ENCODE results near the gene COL27A1.

The COL27A1 gene

GRCh38 chr9:114119242-114120191 lies 35.8 kb upstream of the COL27A1 start:
- peaks cover 5% of the 10 kb centered on the region for H3K27me3 ChIP-seq (ENCODE audit: insufficient read depth, insufficient read length)
- TF ChIP-seq ZNF274 (IDR thresholded peaks at IDR 0.05; ENCODE audit: low read depth, low read length) (no peak), SUZ12 (IDR thresholded peaks at IDR 0.05; ENCODE audit: extremely low read depth, insufficient read depth, insufficient read length) (no peak), YY1 (IDR thresholded peaks at IDR 0.05; ENCODE audit: insufficient read depth, insufficient read length) (no peak)
- no peaks in the 10 kb centered on the region for H3K9me3 ChIP-seq (ENCODE audit: insufficient read depth, low read length)
- no peak overlapping the region for H3K4me3 ChIP-seq (ENCODE audit: insufficient read length, low read depth)
- no peak overlapping the region for H3K9ac ChIP-seq (ENCODE audit: insufficient read length, low read depth)
- no peak for DNase-seq (ENCODE audit: low read depth, low spot score)
- H3K4me1 ChIP-seq (ENCODE audit: insufficient read depth, insufficient read length) = peaks cover 16% of the 10 kb centered on the region
- H3K36me3 ChIP-seq (ENCODE audit: insufficient read depth, insufficient read length, low read length) = no peaks in the 10 kb centered on the region

- Histone ChIP-seq H3K9me3 (ENCODE audit: insufficient read depth, low read length) (no peaks in the 10 kb centered on the region), H3K9ac (ENCODE audit: insufficient read length, low read depth) (no peak overlapping the region), H3K4me1 (ENCODE audit: insufficient read depth, insufficient read length) (peaks cover 16% of the 10 kb centered on the region), H3K4me3 (ENCODE audit: insufficient read length, low read depth) (no peak overlapping the region), H3K36me3 (ENCODE audit: insufficient read depth, insufficient read length, low read length) (no peaks in the 10 kb centered on the region), H3K27me3 (ENCODE audit: insufficient read depth, insufficient read length) (peaks cover 4% of the 10 kb centered on the region)
- no peak for TF ChIP-seq YY1 (IDR thresholded peaks at IDR 0.05; ENCODE audit: insufficient read depth, insufficient read length)
- TF ChIP-seq ZNF274 (IDR thresholded peaks at IDR 0.05; ENCODE audit: low read depth, low read length) = no peak
- TF ChIP-seq SUZ12 (IDR thresholded peaks at IDR 0.05; ENCODE audit: extremely low read depth, insufficient read depth, insufficient read length) = no peak
- no peak for DNase-seq (ENCODE audit: low read depth, low spot score)
Measured at GRCh38 chr9:114120192-114121014, 34.9 kb upstream of the COL27A1 start.

GRCh38 chr9:114121227-114122135 lies 33.9 kb upstream of the COL27A1 start:
- Histone ChIP-seq H3K9me3 (ENCODE audit: insufficient read depth, low read length) (no peaks in the 10 kb centered on the region), H3K4me1 (ENCODE audit: insufficient read depth, insufficient read length) (peaks cover 8% of the 10 kb centered on the region), H3K4me3 (ENCODE audit: insufficient read length, low read depth) (no peak overlapping the region), H3K9ac (ENCODE audit: insufficient read length, low read depth) (no peak overlapping the region), H3K27me3 (ENCODE audit: insufficient read depth, insufficient read length) (no peaks in the 10 kb centered on the region), H3K36me3 (ENCODE audit: insufficient read depth, insufficient read length, low read length) (no peaks in the 10 kb centered on the region)
- TF ChIP-seq YY1 (IDR thresholded peaks at IDR 0.05; ENCODE audit: insufficient read depth, insufficient read length) (no peak), ZNF274 (IDR thresholded peaks at IDR 0.05; ENCODE audit: low read depth, low read length) (no peak), SUZ12 (IDR thresholded peaks at IDR 0.05; ENCODE audit: extremely low read depth, insufficient read depth, insufficient read length) (no peak)
- DNase-seq (ENCODE audit: low read depth, low spot score) = no peak

- no peak overlapping the region for H3K9ac ChIP-seq (ENCODE audit: insufficient read length, low read depth)
- H3K27me3 ChIP-seq (ENCODE audit: insufficient read depth, insufficient read length) = no peaks in the 10 kb centered on the region
- TF ChIP-seq ZNF274 (IDR thresholded peaks at IDR 0.05; ENCODE audit: low read depth, low read length) (no peak), YY1 (IDR thresholded peaks at IDR 0.05; ENCODE audit: insufficient read depth, insufficient read length) (no peak), SUZ12 (IDR thresholded peaks at IDR 0.05; ENCODE audit: extremely low read depth, insufficient read depth, insufficient read length) (no peak)
- no peak overlapping the region for H3K4me3 ChIP-seq (ENCODE audit: insufficient read length, low read depth)
- peaks cover 6% of the 10 kb centered on the region for H3K4me1 ChIP-seq (ENCODE audit: insufficient read depth, insufficient read length)
- DNase-seq (ENCODE audit: low read depth, low spot score) = no peak
- H3K36me3 ChIP-seq (ENCODE audit: insufficient read depth, insufficient read length, low read length) = no peaks in the 10 kb centered on the region
- H3K9me3 ChIP-seq (ENCODE audit: insufficient read depth, low read length) = no peaks in the 10 kb centered on the region
Measured at GRCh38 chr9:114122136-114123027, 33.0 kb upstream of the COL27A1 start.

- TF ChIP-seq ZNF274 (IDR thresholded peaks at IDR 0.05; ENCODE audit: low read depth, low read length) = no peak
- TF ChIP-seq YY1 (IDR thresholded peaks at IDR 0.05; ENCODE audit: insufficient read depth, insufficient read length) = no peak
- TF ChIP-seq SUZ12 (IDR thresholded peaks at IDR 0.05; ENCODE audit: extremely low read depth, insufficient read depth, insufficient read length) = no peak
- Histone ChIP-seq H3K9me3 (ENCODE audit: insufficient read depth, low read length) (no peaks in the 10 kb centered on the region), H3K9ac (ENCODE audit: insufficient read length, low read depth) (no peak overlapping the region), H3K27me3 (ENCODE audit: insufficient read depth, insufficient read length) (no peaks in the 10 kb centered on the region), H3K36me3 (ENCODE audit: insufficient read depth, insufficient read length, low read length) (no peaks in the 10 kb centered on the region), H3K4me3 (ENCODE audit: insufficient read length, low read depth) (no peak overlapping the region), H3K4me1 (ENCODE audit: insufficient read depth, insufficient read length) (peaks cover 2% of the 10 kb centered on the region)
- no peak for DNase-seq (ENCODE audit: low read depth, low spot score)
Measured at GRCh38 chr9:114123031-114123977, 32.0 kb upstream of the COL27A1 start.

Data from NT2/D1 (cell line).